HG02798 (cell line): ENCODE data around the gene LCN15.
"Not testable (repeated sequence)": the region's sequence is repeated elsewhere in the genome, so short reads cannot be mapped to it uniquely, and the experiment has no call there.

Experiments used
- ATAC-seq: cut with Tn5 transposase; IDR thresholded peaks from one replicate; pipeline ENCODE4 v1.9.1; 2021; ENCODE audit warnings: mild to moderate bottlenecking; ENCODE audit not compliant: unreplicated experiment, poor library complexity

The LCN15 gene

GRCh38 chr9:136795000-136795348 is 30.7 kb upstream of the LCN15 start:
- ATAC-seq = no peak

GRCh38 chr9:136794281-136794999 is 30.1 kb upstream of the LCN15 start:
- no peak for ATAC-seq

- ATAC-seq = no peak
Measured at GRCh38 chr9:136793086-136793946, 29.0 kb upstream of the LCN15 start.

- no peak for ATAC-seq
Measured at GRCh38 chr9:136792321-136793085, 28.2 kb upstream of the LCN15 start.

GRCh38 chr9:136791516-136792276 is 27.4 kb upstream of the LCN15 start:
- peak; percentile 8 for ATAC-seq

GRCh38 chr9:136790640-136791515 is 26.6 kb upstream of the LCN15 start, which contains the start of gene TMEM141:
Gene TMEM141 (plus strand): TSS chr9:136791344. CDS start chr9:136791371, 27 bp downstream.
- peak; percentile 87 for ATAC-seq

GRCh38 chr9:136789523-136789937 is 25.2 kb upstream of the LCN15 start:
- no peak for ATAC-seq

GRCh38 chr9:136788644-136789522 is 24.6 kb upstream of the LCN15 start:
- ATAC-seq = not testable (repeated sequence)

GRCh38 chr9:136787690-136788400 is 23.5 kb upstream of the LCN15 start:
- no peak for ATAC-seq

- not testable (repeated sequence) for ATAC-seq
Measured at GRCh38 chr9:136786983-136787382, 22.7 kb upstream of the LCN15 start.

GRCh38 chr9:136786451-136786850 is 22.1 kb upstream of the LCN15 start:
- ATAC-seq = no peak

- not testable (repeated sequence) for ATAC-seq
Measured at GRCh38 chr9:136785565-136786355, 21.4 kb upstream of the LCN15 start.

- no peak for ATAC-seq
Measured at GRCh38 chr9:136784997-136785361, 20.7 kb upstream of the LCN15 start.

GRCh38 chr9:136784249-136784996 is 20.1 kb upstream of the LCN15 start:
- ATAC-seq = no peak

GRCh38 chr9:136782452-136782851 is 18.1 kb upstream of the LCN15 start:
- ATAC-seq = no peak

- ATAC-seq = no peak
Measured at GRCh38 chr9:136779808-136780207, 15.5 kb upstream of the LCN15 start.
